ENCODE results near the gene GAPT. TPM values are rescaled to one million over a fixed set of nuclear protein-coding genes. Genes with fewer than 3 reads are reported as not detected.

Gene GAPT
- total and polyA plus RNA-seq, 11 donors = 0.09 to 1.4 (median 0.39) TPM; not detected in 3

- Histone ChIP-seq H3K4me3 (no peak overlapping the region), H3K27ac (no peak overlapping the region), H3K27me3 (no peaks in the 10 kb centered on the region), H3K9me3 (peaks cover 0 to 8% (median 0%) of the 10 kb centered on the region in 12 donors), H3K4me1 (peaks cover 0 to 32% (median 0%) of the 10 kb centered on the region in 12 donors), H3K36me3 (no peaks in the 10 kb centered on the region)
- ATAC-seq (no peak), DNase-seq (no peak)
- 66 to 79% (median 74%) methylated on average over 2 of the region's 2 CpGs for WGBS, 4 donors
- TF ChIP-seq POLR2A (IDR thresholded peaks at IDR 0.05) = no peak
- TF ChIP-seq, protein P1, sequence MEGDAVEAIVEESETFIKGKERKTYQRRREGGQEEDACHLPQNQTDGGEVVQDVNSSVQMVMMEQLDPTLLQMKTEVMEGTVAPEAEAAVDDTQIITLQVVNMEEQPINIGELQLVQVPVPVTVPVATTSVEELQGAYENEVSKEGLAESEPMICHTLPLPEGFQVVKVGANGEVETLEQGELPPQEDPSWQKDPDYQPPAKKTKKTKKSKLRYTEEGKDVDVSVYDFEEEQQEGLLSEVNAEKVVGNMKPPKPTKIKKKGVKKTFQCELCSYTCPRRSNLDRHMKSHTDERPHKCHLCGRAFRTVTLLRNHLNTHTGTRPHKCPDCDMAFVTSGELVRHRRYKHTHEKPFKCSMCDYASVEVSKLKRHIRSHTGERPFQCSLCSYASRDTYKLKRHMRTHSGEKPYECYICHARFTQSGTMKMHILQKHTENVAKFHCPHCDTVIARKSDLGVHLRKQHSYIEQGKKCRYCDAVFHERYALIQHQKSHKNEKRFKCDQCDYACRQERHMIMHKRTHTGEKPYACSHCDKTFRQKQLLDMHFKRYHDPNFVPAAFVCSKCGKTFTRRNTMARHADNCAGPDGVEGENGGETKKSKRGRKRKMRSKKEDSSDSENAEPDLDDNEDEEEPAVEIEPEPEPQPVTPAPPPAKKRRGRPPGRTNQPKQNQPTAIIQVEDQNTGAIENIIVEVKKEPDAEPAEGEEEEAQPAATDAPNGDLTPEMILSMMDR (IDR thresholded peaks at IDR 0.05) = no peak
- intact Hi-C loops (cut with DNase I) = no loop called here
Measured at GRCh38 chr5:58544926-58545325, 53.7 kb downstream of the GAPT start.

DNA sequence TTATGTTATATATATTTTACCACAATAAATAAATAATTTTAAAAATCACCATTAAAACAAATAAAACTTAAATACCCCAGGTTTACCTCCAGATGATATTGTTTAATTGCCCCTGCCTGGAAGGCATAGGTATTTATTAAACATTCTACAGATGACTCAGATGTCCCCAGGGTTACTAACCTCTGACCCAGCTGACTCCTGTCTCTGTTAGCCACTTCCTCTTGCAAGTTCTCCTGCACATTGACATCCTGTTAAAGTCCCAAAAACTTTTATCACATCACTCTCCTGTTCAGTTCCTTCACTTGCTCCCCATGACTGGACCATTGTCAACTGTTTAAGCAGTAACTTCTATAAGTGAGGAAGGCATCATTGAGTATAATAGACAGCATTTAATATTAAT, 54.7 kb downstream of the GAPT start:
- DNase-seq (no peak), ATAC-seq (no peak)
- H3K9me3 ChIP-seq = peaks cover 0 to 8% (median 0%) of the 10 kb centered on the region in 12 donors
- H3K27ac ChIP-seq = peak overlapping the region in 1 of 12 donors; percentile 6
- no peak overlapping the region for H3K4me3 ChIP-seq
- no peaks in the 10 kb centered on the region for H3K36me3 ChIP-seq
- intact Hi-C loops (cut with DNase I) = no loop called here
- H3K27me3 ChIP-seq = no peaks in the 10 kb centered on the region
- no peak for TF ChIP-seq POLR2A (IDR thresholded peaks at IDR 0.05)
- TF ChIP-seq, protein P1 (IDR thresholded peaks at IDR 0.05) = no peak
- H3K4me1 ChIP-seq = peaks cover 0 to 32% (median 0%) of the 10 kb centered on the region in 12 donors

Small RNAs within 50 kb of the gene (microRNA-seq; reads per million reads assigned to microRNA genes)
- gene MIR548AE2 = 0 reads per million in 4 donors

Other genes starting within 250 kb of the GAPT start
- gene PLK2, start 31.3 kb upstream of the GAPT start, total RNA-seq = 100 to 1,000 TPM in 7 of 9 donors, 10 to 100 TPM in 2; 78.3 to 169 (median 106) TPM
- 10 to 100 TPM; 18.4 to 26.0 TPM for gene PLK2, start 31.3 kb upstream of the GAPT start, polyA plus RNA-seq
- gene RAB3C, start 91.6 kb downstream of the GAPT start, total RNA-seq = 1 to 10 TPM in 3 of 9 donors, under 1 TPM in 4, not detected in 2; 0.07 to 3.8 (median 0.94) TPM
- gene RAB3C, start 91.6 kb downstream of the GAPT start, polyA plus RNA-seq = under 1 TPM; 0.04 to 0.57 TPM

Measured in heart left ventricle (tissue), 16 donors.